Neuronal stem cell (in vitro differentiated cells): ENCODE results near the gene NHLRC3.
"Not testable (repeated sequence)": the region's sequence is repeated elsewhere in the genome, so short reads cannot be mapped to it uniquely, and the experiment has no call there.

ENCODE experiments used
- DNase-seq: peaks from one replicate; pipeline ENCODE4 v3.0.0-alpha.2; 2013; ENCODE audit warnings: low spot score
- H2AFZ ChIP-seq: one replicate; pipeline ENCODE4 v1.6.1; 2013; ENCODE audit warnings: mild to moderate bottlenecking, low read length, inconsistent platforms
- H2AK5ac ChIP-seq: 2 replicates; pipeline ENCODE4 v1.6.1; 2013; ENCODE audit warnings: low read depth, mild to moderate bottlenecking, inconsistent platforms, low read length, moderate library complexity, mixed read lengths
- H2BK120ac ChIP-seq: 2 replicates; pipeline ENCODE4 v1.6.1; 2013; ENCODE audit warnings: low read depth, mild to moderate bottlenecking, inconsistent platforms, low read length, moderate library complexity, mixed read lengths
- H2BK12ac ChIP-seq: one replicate; pipeline ENCODE4 v1.6.1; 2013; ENCODE audit warnings: low read length, inconsistent platforms
- H2BK15ac ChIP-seq: 2 replicates; pipeline ENCODE4 v1.6.1; 2013; ENCODE audit warnings: mild to moderate bottlenecking, low read length, inconsistent platforms, mixed read lengths
- H2BK5ac ChIP-seq: one replicate; pipeline ENCODE4 v1.6.1; 2013; ENCODE audit warnings: inconsistent platforms, mild to moderate bottlenecking, low read length, moderate library complexity
- H3K14ac ChIP-seq: one replicate; pipeline ENCODE4 v1.6.1; 2013; ENCODE audit warnings: low read length, inconsistent platforms
- H3K18ac ChIP-seq: 2 replicates; pipeline ENCODE4 v1.6.1; 2013; ENCODE audit warnings: low read length, inconsistent platforms
- H3K23ac ChIP-seq: 2 replicates; pipeline ENCODE4 v1.6.1; 2013; ENCODE audit warnings: low read depth, mild to moderate bottlenecking, mixed read lengths, low read length, inconsistent platforms; ENCODE audit not compliant: poor library complexity
- H3K27ac ChIP-seq: replicated peaks from 3 replicates; pipeline ENCODE4 v1.5.1; 2013; ENCODE audit warnings: low read length, inconsistent platforms
- H3K27me3 ChIP-seq, 3 experiments: 2 replicates each; pipeline ENCODE4 v1.6.1; 2013; ENCODE audit warnings: low read length in 3 of 3, mild to moderate bottlenecking in 2 of 3, inconsistent platforms in 1 of 3, low read depth in 1 of 3, mixed read lengths in 1 of 3, moderate library complexity in 1 of 3; ENCODE audit not compliant: control insufficient read depth in 3 of 3, insufficient read depth in 3 of 3
- H3K36me3 ChIP-seq, 2 donors: replicated peaks in 1 of 2; 2 replicates each; pipeline ENCODE4 v1.6.1; 2013; ENCODE audit warnings: low read length in 2 of 2; ENCODE audit not compliant: control insufficient read depth in 2 of 2, insufficient read depth in 2 of 2
- H3K4ac ChIP-seq: 2 replicates; pipeline ENCODE4 v1.6.1; 2013; ENCODE audit warnings: inconsistent platforms, mild to moderate bottlenecking, low read length, moderate library complexity
- H3K4me1 ChIP-seq, 2 donors: 1 replicate in 1 of 2; 2 replicates in 1 of 2; pipeline ENCODE4 v1.6.1; 2013; ENCODE audit warnings: low read length in 2 of 2, low read depth in 1 of 2; ENCODE audit not compliant: control insufficient read depth in 2 of 2, insufficient read depth in 1 of 2
- H3K4me2 ChIP-seq: one replicate; pipeline ENCODE4 v1.6.1; 2013; ENCODE audit warnings: mild to moderate bottlenecking, low read length, inconsistent platforms; ENCODE audit not compliant: insufficient read depth, poor library complexity, severe bottlenecking
- H3K4me3 ChIP-seq, 2 donors: 2 replicates each; pipeline ENCODE4 v1.5.1; 2013; ENCODE audit warnings: low read length in 2 of 2, mild to moderate bottlenecking in 2 of 2, inconsistent platforms in 1 of 2, moderate library complexity in 1 of 2
- H3K79me1 ChIP-seq: one replicate; pipeline ENCODE4 v1.6.1; 2013; ENCODE audit warnings: low read depth, mild to moderate bottlenecking, inconsistent platforms, low read length, moderate library complexity
- H3K9ac ChIP-seq: one replicate; pipeline ENCODE4 v1.6.1; 2013; ENCODE audit warnings: mild to moderate bottlenecking, low read depth, low read length, inconsistent platforms; ENCODE audit not compliant: poor library complexity
- H3K9me3 ChIP-seq, 2 donors: replicated peaks in 1 of 2; 2 replicates each; pipeline versions ENCODE3 to v1.6.1; 2013; ENCODE audit warnings: low read length in 2 of 2, mild to moderate bottlenecking in 2 of 2, inconsistent platforms in 1 of 2, low read depth in 1 of 2, mixed read lengths in 1 of 2, moderate library complexity in 1 of 2; ENCODE audit not compliant: control insufficient read depth in 2 of 2, insufficient read depth in 1 of 2
- H4K8ac ChIP-seq: one replicate; pipeline ENCODE4 v1.6.1; 2013; ENCODE audit warnings: low read depth, mild to moderate bottlenecking, inconsistent platforms, low read length, moderate library complexity
- H4K91ac ChIP-seq: one replicate; pipeline ENCODE4 v1.6.1; 2013; ENCODE audit warnings: low read length, low read depth, mild to moderate bottlenecking, inconsistent platforms; ENCODE audit not compliant: poor library complexity
- WGBS, 2 donors: extraction: QIAGEN DNeasy Blood & Tissue Kit; methylation state at CpG; one replicate each; pipeline ENCODE4 v1.1.7; 2013; ENCODE audit warnings: missing lambda C conversion rate in 2 of 2, mixed read lengths in 1 of 2; ENCODE audit not compliant: insufficient read length in 2 of 2, insufficient replicate concordance in 1 of 2; ENCODE audit errors: extremely low coverage in 2 of 2; 5-methylcytosine and 5-hydroxymethylcytosine counted together

Gene NHLRC3

DNA sequence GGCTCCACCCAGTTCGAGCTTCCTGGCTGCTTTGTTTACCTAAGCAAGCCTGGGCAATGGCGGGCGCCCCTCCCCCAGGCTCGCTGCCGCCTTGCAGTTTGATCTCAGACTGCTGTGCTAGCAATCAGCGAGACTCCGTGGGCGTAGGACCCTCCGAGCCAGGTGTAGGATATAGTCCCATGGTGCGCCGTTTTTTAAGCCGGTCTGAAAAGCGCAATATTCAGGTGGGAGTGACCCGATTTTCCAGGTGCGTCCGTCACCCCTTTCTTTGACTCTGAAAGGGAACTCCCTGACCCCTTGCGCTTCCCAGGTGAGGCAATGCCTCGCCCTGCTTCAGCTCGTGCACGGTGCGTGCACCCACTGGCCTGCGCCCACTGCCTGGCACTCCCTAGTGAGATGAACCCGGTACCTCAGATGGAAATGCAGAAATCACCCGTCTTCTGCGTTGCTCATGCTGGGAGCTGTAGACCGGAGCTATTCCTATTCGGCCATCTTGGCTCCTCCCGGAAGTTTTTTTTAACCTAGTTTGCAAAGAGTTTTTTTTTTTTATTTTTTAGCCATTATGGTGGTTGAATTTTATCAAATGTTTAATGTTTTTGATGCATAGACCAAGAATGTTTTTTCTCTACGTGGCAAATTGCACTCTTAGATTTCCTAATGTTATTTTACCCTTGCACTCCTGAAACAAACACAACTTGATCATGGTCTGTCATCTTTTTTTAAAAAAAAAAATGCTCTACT is 31.7 kb upstream of the NHLRC3 start:
- not testable (repeated sequence) for DNase-seq, H3K79me1 ChIP-seq, H3K27ac ChIP-seq, H3K9ac ChIP-seq, H3K9me3 ChIP-seq, H2BK120ac ChIP-seq, H3K14ac ChIP-seq, H2BK12ac ChIP-seq, H3K23ac ChIP-seq, H2AFZ ChIP-seq, H2BK15ac ChIP-seq, H3K4me2 ChIP-seq, H3K4ac ChIP-seq, H3K4me1 ChIP-seq, H3K18ac ChIP-seq, H2BK5ac ChIP-seq, H4K91ac ChIP-seq, H3K27me3 ChIP-seq, H2AK5ac ChIP-seq, H4K8ac ChIP-seq, H3K4me3 ChIP-seq
- peaks cover 5 to 44% of the 10 kb centered on the region in 2 donors for H3K36me3 ChIP-seq
- no CpG with 5 or more reads among the region's 29 CpGs for WGBS, 2 donors

DNA sequence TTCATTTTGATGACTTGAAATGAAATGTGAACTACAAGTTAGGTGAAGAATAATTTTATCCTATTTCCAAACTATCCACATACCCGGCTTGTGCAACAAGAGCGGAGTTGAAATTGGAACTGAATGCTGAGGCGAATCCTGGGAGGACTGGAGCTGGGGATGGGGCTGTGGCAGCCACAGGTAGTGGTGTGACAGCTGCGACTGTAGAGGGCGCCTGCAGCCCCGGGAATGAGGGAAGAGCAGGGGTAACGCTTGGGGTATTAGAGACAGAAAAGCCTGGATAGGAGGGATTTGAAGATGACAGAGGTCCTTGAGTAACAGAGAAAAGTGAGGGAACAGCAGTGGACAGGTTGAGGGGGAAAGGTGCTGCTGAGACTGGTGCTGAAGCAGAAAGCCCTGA is 25.6 kb upstream of the NHLRC3 start:
- H2AFZ ChIP-seq, result no peak overlapping the region
- no peak overlapping the region for H2AK5ac ChIP-seq
- H3K4me1 ChIP-seq, result no peaks in the 10 kb centered on the region
- no peak overlapping the region for H4K8ac ChIP-seq
- H3K18ac ChIP-seq, result no peak overlapping the region
- H3K9ac ChIP-seq, result no peak overlapping the region
- no peak overlapping the region for H2BK12ac ChIP-seq
- peaks cover 28 to 100% of the 10 kb centered on the region in 2 donors for H3K36me3 ChIP-seq
- no peak for DNase-seq
- H2BK120ac ChIP-seq, result no peak overlapping the region
- H3K4me2 ChIP-seq, result no peak overlapping the region
- H2BK15ac ChIP-seq, result no peak overlapping the region
- H3K4ac ChIP-seq, result no peak overlapping the region
- H3K27ac ChIP-seq, result no peak overlapping the region
- no peak overlapping the region for H3K4me3 ChIP-seq
- no peaks in the 10 kb centered on the region for H3K79me1 ChIP-seq
- H3K9me3 ChIP-seq, result no peaks in the 10 kb centered on the region
- no CpG with 5 or more reads among the region's 7 CpGs for WGBS, 2 donors
- no peak overlapping the region for H4K91ac ChIP-seq
- H3K27me3 ChIP-seq, result no peaks in the 10 kb centered on the region
- H2BK5ac ChIP-seq, result no peak overlapping the region
- no peak overlapping the region for H3K23ac ChIP-seq
- no peak overlapping the region for H3K14ac ChIP-seq

GRCh38 chr13:39013462-39013861 is 24.8 kb upstream of the NHLRC3 start:
- WGBS, 2 donors, result no CpG with 5 or more reads among the region's 5 CpGs

DNA sequence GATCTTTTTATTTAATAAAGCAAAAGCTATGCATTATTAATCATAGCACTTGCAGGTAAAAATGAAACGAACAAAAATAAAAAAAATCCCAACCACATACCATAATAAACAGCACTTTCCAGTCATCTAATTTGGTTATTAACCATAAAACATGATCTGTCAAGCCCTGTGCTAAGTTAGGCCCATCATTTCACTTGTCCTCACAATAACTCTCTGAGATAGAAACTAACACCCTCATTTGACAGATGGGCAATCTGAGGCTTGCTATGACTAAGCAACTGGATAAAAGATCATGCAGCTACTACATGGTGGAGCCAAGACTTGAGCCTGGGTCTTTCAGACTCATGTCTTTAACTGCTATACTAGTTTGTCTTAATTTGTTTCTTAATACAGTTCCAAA is 22.2 kb upstream of the NHLRC3 start:
- Histone ChIP-seq H4K91ac (no peak overlapping the region), H3K4me1 (peaks cover 0 to 1% of the 10 kb centered on the region in 2 donors), H2BK5ac (no peak overlapping the region), H3K14ac (no peak overlapping the region), H3K9ac (no peak overlapping the region), H3K18ac (no peak overlapping the region), H3K4me3 (no peak overlapping the region), H2AFZ (no peak overlapping the region), H3K36me3 (peaks cover 32 to 99% of the 10 kb centered on the region in 2 donors), H3K4me2 (no peak overlapping the region), H4K8ac (no peak overlapping the region), H3K27ac (no peak overlapping the region), H2BK120ac (no peak overlapping the region), H2BK15ac (no peak overlapping the region), H3K4ac (no peak overlapping the region), H2BK12ac (no peak overlapping the region), H3K79me1 (no peaks in the 10 kb centered on the region), H2AK5ac (no peak overlapping the region), H3K9me3 (no peaks in the 10 kb centered on the region), H3K23ac (no peak overlapping the region), H3K27me3 (no peaks in the 10 kb centered on the region)
- WGBS, 2 donors, result no CpG with 5 or more reads among the region's 1 CpG
- no peak for DNase-seq

More at GRCh38 chr13:39013462-39013861, 24.8 kb upstream of the NHLRC3 start:
- Histone ChIP-seq H2AFZ (no peak overlapping the region), H4K8ac (no peak overlapping the region), H3K4me2 (no peak overlapping the region), H3K9ac (no peak overlapping the region), H2BK15ac (no peak overlapping the region), H3K14ac (no peak overlapping the region), H3K27me3 (no peaks in the 10 kb centered on the region), H2AK5ac (no peak overlapping the region), H3K23ac (no peak overlapping the region), H2BK12ac (no peak overlapping the region), H4K91ac (no peak overlapping the region), H3K79me1 (no peaks in the 10 kb centered on the region), H2BK120ac (no peak overlapping the region), H3K36me3 (peaks cover 30 to 100% of the 10 kb centered on the region in 2 donors), H3K27ac (no peak overlapping the region), H3K18ac (no peak overlapping the region), H3K4ac (no peak overlapping the region), H3K4me3 (no peak overlapping the region), H2BK5ac (no peak overlapping the region), H3K4me1 (peaks cover 0 to 1% of the 10 kb centered on the region in 2 donors), H3K9me3 (no peaks in the 10 kb centered on the region)
- DNase-seq, result no peak
